ENCODE measurements around the gene SET. TPM values are rescaled to one million over a fixed set of nuclear protein-coding genes. Genes with fewer than 3 reads are reported as not detected.
A peak's percentile ranks its signal among the peaks of the same experiment; 100 is the strongest.

Gene SET
- total and polyA plus RNA-seq, 2 of the 13 experiments (the other 11 are each of a cell fraction or from before 2014, with no cell fraction given), result 94.2 to 611 TPM

DNA sequence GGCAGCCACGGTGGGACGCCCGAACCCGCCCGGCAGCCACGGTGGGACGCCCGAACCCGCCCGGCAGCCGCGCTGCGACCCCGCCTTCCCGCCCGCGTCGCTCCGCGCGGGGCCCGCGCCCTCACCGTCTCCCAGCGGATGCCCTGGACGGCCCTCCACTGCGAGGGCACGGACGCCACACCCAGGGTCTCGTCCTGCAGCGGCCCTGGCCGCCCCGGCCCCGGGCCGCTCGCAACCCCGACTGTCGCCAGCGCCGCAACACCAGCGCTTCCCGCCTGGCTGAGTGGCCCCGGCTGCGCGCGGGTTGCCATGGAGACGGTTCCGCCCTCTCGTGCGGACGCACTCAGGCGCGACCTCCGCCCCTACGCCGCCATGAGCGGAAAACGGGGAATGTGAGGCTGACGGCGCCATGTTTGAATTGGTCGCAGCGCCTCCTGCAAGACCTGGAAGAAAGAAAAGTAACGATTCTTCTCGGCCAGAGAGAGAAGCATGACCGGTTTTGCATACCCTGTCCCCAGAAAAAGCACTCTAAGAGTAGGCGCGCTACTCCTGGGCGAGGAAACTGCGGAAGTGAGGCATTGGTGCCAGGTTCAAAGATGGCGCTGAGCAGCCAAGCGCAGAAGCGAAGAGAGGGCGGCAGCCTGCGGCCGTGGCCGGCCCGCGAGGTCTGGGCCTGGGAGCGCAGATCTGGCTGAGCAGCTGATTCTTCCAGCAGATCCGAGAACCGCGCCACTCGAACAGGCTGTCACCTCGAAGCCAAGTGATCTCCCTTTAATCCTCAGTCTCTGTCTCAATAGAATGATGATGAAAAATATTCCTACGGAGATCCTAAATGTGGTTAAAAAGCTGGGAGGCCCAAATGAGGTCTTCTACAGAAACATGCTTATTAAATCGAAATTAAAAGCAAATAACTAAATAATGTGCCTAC, 32.3 kb upstream of the SET start, which contains the start of gene DYNC2I2 (continued):
- TF ChIP-seq, protein P1, sequence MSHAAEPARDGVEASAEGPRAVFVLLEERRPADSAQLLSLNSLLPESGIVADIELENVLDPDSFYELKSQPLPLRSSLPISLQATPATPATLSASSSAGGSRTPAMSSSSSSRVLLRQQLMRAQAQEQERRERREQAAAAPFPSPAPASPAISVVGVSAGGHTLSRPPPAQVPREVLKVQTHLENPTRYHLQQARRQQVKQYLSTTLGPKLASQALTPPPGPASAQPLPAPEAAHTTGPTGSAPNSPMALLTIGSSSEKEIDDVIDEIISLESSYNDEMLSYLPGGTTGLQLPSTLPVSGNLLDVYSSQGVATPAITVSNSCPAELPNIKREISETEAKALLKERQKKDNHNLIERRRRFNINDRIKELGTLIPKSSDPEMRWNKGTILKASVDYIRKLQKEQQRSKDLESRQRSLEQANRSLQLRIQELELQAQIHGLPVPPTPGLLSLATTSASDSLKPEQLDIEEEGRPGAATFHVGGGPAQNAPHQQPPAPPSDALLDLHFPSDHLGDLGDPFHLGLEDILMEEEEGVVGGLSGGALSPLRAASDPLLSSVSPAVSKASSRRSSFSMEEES (CRISPR knock-in tag; IDR thresholded peaks at IDR 0.05), result peak; percentile 68
- TF ChIP-seq ZNF720 (CRISPR knock-in tag; IDR thresholded peaks at IDR 0.05) (no peak), MIER3 (CRISPR knock-in tag; IDR thresholded peaks at IDR 0.05; ENCODE audit: borderline replicate concordance) (no peak), ZBTB42 (CRISPR knock-in tag; IDR thresholded peaks at IDR 0.05) (no peak), YEATS4 (CRISPR knock-in tag; IDR thresholded peaks at IDR 0.05; ENCODE audit: borderline replicate concordance) (peak; percentile 96), MYC (CRISPR knock-in tag; IDR thresholded peaks at IDR 0.05; ENCODE audit: borderline replicate concordance) (peak; percentile 92), CREB1 (IDR thresholded peaks at IDR 0.05) (peak; percentile 79), CREB1 (CRISPR knock-in tag; IDR thresholded peaks at IDR 0.05) (peak; percentile 83), CREM (IDR thresholded peaks at IDR 0.05) (peak; percentile 86), CREM (CRISPR knock-in tag; IDR thresholded peaks at IDR 0.05) (no peak), ZNF329 (CRISPR knock-in tag; IDR thresholded peaks at IDR 0.05; ENCODE audit: low read depth) (0 out of 2 replicates have a peak, but pooled peaks have one; percentile 27), PITX1 (CRISPR knock-in tag; IDR thresholded peaks at IDR 0.05) (peak; percentile 73), ZNF776 (CRISPR knock-in tag; IDR thresholded peaks at IDR 0.05) (no peak; the same call in 1 of the 2 replicates), MAFF (IDR thresholded peaks at IDR 0.05; ENCODE audit: low read depth, low read length) (no peak)
- TF ChIP-seq, protein P2, sequence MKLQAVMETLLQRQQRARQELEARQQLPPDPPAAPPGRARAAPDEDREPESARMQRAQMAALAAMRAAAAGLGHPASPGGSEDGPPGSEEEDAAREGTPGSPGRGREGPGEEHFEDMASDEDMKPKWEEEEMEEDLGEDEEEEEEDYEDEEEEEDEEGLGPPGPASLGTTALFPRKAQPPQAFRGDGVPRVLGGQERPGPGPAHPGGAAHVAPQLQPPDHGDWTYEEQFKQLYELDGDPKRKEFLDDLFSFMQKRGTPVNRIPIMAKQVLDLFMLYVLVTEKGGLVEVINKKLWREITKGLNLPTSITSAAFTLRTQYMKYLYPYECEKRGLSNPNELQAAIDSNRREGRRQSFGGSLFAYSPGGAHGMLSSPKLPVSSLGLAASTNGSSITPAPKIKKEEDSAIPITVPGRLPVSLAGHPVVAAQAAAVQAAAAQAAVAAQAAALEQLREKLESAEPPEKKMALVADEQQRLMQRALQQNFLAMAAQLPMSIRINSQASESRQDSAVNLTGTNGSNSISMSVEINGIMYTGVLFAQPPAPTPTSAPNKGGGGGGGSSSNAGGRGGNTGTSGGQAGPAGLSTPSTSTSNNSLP (IDR thresholded peaks at IDR 0.05; ENCODE audit: low read depth, low read length), result no peak
- TF ChIP-seq, protein P3, sequence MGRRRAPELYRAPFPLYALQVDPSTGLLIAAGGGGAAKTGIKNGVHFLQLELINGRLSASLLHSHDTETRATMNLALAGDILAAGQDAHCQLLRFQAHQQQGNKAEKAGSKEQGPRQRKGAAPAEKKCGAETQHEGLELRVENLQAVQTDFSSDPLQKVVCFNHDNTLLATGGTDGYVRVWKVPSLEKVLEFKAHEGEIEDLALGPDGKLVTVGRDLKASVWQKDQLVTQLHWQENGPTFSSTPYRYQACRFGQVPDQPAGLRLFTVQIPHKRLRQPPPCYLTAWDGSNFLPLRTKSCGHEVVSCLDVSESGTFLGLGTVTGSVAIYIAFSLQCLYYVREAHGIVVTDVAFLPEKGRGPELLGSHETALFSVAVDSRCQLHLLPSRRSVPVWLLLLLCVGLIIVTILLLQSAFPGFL (CRISPR knock-in tag; IDR thresholded peaks at IDR 0.05), result no peak
- TF ChIP-seq, protein P4, sequence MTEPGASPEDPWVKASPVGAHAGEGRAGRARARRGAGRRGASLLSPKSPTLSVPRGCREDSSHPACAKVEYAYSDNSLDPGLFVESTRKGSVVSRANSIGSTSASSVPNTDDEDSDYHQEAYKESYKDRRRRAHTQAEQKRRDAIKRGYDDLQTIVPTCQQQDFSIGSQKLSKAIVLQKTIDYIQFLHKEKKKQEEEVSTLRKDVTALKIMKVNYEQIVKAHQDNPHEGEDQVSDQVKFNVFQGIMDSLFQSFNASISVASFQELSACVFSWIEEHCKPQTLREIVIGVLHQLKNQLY (CRISPR knock-in tag; IDR thresholded peaks at IDR 0.05), result peak; percentile 49; the same call in 1 of the 2 replicates
- TF ChIP-seq, protein P5, sequence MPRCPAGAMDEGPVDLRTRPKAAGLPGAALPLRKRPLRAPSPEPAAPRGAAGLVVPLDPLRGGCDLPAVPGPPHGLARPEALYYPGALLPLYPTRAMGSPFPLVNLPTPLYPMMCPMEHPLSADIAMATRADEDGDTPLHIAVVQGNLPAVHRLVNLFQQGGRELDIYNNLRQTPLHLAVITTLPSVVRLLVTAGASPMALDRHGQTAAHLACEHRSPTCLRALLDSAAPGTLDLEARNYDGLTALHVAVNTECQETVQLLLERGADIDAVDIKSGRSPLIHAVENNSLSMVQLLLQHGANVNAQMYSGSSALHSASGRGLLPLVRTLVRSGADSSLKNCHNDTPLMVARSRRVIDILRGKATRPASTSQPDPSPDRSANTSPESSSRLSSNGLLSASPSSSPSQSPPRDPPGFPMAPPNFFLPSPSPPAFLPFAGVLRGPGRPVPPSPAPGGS (CRISPR knock-in tag; IDR thresholded peaks at IDR 0.05), result peak; percentile 86; the same call in 1 of the 2 replicates
- TF ChIP-seq, protein P6, sequence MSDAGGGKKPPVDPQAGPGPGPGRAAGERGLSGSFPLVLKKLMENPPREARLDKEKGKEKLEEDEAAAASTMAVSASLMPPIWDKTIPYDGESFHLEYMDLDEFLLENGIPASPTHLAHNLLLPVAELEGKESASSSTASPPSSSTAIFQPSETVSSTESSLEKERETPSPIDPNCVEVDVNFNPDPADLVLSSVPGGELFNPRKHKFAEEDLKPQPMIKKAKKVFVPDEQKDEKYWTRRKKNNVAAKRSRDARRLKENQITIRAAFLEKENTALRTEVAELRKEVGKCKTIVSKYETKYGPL (CRISPR knock-in tag; IDR thresholded peaks at IDR 0.05), result 0 out of 2 replicates have a peak, but pooled peaks have one; percentile 45
- TF ChIP-seq, protein P7, sequence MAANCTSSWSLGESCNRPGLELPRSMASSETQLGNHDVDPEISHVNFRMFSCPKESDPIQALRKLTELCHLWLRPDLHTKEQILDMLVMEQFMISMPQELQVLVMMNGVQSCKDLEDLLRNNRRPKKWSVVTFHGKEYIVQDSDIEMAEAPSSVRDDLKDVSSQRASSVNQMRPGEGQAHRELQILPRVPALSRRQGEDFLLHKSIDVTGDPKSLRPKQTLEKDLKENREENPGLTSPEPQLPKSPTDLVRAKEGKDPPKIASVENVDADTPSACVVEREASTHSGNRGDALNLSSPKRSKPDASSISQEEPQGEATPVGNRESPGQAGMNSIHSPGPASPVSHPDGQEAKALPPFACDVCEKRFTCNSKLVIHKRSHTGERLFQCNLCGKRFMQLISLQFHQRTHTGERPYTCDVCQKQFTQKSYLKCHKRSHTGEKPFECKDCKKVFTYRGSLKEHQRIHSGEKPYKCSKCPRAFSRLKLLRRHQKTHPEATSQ (CRISPR knock-in tag; IDR thresholded peaks at IDR 0.05; ENCODE audit: borderline replicate concordance), result no peak
